Measurements from ENCODE around the gene SMAD2.

The SMAD2 gene

DNA sequence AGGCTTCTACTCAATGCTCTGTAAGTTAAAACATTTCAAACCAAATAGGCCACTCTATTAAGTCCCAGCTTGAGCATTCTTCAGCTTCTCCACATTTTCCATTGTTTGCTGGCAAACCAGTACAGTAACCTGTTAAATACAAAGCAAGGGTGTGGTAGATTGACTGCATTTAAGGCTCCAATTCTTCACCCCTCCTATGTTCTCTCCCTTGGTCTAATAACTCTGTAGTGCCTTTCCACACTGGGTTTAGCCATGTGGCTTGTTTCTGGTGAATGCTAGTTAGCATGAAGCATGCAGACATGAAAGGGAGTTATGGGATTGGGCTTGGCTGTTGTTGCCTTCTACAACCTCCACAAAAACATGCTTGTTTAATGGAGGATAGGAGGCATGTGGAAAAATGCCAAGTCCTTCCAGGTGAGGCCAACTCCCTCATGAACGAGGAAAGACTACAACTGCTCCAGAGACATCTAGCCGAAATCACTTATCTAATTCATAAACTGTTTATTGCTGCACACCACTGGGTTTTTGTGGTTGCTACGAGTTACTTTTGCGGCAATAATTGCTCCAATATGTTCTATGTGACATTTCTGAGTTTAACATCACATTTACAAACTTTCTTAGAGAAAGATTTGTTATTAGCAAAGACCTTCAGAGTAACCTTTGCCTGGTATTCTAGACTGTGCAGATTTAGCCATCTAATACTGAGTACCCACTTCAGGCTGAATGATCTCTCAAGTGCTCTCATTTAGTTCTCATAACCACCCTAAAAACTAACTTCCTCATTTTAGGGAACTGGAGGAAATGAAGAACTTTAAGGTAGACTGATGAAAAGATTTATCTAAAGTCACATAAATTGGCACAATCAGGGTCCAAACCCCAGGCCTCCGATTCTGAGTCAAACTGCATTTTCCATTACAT is 104.0 kb downstream of the SMAD2 start:
- no peaks in the 10 kb centered on the region; the same call in 1 of the 2 replicates for H3K4me1 ChIP-seq (ENCODE audit: control insufficient read depth, insufficient read depth, low read length)
- no peak for DNase-seq (ENCODE audit: low read depth, low spot score)
- H3K4me3 ChIP-seq (ENCODE audit: low read length) = no peak overlapping the region
- no peak overlapping the region for H3K27ac ChIP-seq (ENCODE audit: low read length)
- WGBS (ENCODE audit: insufficient coverage, insufficient read length) = no CpG with 5 or more reads among the region's 5 CpGs
- no peaks in the 10 kb centered on the region; the same call in 1 of the 2 replicates for H3K36me3 ChIP-seq (ENCODE audit: control insufficient read depth, insufficient read depth, low read length)
- H3K27me3 ChIP-seq (ENCODE audit: control insufficient read depth, insufficient read depth, low read length) = no peaks in the 10 kb centered on the region
- no peaks in the 10 kb centered on the region for H3K9me3 ChIP-seq (ENCODE audit: control insufficient read depth, insufficient read depth, low read length)

DNA sequence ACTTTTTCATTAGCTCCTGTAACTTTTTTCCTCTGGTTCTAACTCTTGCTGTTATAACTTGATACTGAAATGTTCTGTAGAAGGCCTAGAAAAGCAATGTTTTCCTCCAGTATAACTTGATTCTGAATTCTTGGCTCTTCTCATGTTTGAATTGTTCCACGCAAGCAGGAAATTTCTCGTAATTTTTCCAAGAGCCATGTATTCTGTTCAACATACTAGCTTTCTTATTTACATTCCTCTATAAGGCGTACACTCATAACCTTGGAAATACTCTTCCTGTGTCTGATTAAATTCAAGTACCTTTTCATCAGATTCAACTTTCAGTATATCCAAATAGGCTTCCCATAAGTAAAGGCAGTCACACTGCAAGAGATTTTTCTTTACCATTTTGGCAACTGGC is 109.1 kb downstream of the SMAD2 start:
- Histone ChIP-seq H3K4me1 (ENCODE audit: control insufficient read depth, insufficient read depth, low read length) (no peaks in the 10 kb centered on the region; the same call in 1 of the 2 replicates), H3K27ac (ENCODE audit: low read length) (no peak overlapping the region), H3K27me3 (ENCODE audit: control insufficient read depth, insufficient read depth, low read length) (no peaks in the 10 kb centered on the region), H3K9me3 (ENCODE audit: control insufficient read depth, insufficient read depth, low read length) (no peaks in the 10 kb centered on the region), H3K36me3 (ENCODE audit: control insufficient read depth, insufficient read depth, low read length) (no peaks in the 10 kb centered on the region), H3K4me3 (ENCODE audit: low read length) (no peak overlapping the region)
- no peak for DNase-seq (ENCODE audit: low read depth, low spot score)
- WGBS (ENCODE audit: insufficient coverage, insufficient read length) = no CpG with 5 or more reads among the region's 3 CpGs

DNA sequence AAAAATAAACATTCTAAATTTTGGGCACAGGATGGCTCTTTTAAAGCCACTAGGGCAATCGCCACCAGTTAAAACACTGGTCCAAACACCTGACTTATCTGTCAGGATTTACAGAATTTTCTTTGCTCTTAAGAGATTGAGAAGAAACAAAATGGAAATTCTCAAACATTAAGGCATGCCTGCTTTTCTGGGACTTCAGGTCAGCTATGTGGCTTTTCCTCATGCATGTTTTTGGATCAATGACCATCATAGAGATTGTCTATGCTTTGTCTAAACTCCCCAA is 112.7 kb downstream of the SMAD2 start:
- peak overlapping the region; percentile 90 for H3K27ac ChIP-seq (ENCODE audit: low read length)
- no peaks in the 10 kb centered on the region for H3K9me3 ChIP-seq (ENCODE audit: control insufficient read depth, insufficient read depth, low read length)
- no peak for DNase-seq (ENCODE audit: low read depth, low spot score)
- no peaks in the 10 kb centered on the region for H3K27me3 ChIP-seq (ENCODE audit: control insufficient read depth, insufficient read depth, low read length)
- no CpG with 5 or more reads among the region's 1 CpG for WGBS (ENCODE audit: insufficient coverage, insufficient read length)
- H3K4me3 ChIP-seq (ENCODE audit: low read length) = no peak overlapping the region
- no peaks in the 10 kb centered on the region for H3K36me3 ChIP-seq (ENCODE audit: control insufficient read depth, insufficient read depth, low read length)
- H3K4me1 ChIP-seq (ENCODE audit: control insufficient read depth, insufficient read depth, low read length) = peaks cover 4% of the 10 kb centered on the region; the same call in 1 of the 2 replicates

DNA sequence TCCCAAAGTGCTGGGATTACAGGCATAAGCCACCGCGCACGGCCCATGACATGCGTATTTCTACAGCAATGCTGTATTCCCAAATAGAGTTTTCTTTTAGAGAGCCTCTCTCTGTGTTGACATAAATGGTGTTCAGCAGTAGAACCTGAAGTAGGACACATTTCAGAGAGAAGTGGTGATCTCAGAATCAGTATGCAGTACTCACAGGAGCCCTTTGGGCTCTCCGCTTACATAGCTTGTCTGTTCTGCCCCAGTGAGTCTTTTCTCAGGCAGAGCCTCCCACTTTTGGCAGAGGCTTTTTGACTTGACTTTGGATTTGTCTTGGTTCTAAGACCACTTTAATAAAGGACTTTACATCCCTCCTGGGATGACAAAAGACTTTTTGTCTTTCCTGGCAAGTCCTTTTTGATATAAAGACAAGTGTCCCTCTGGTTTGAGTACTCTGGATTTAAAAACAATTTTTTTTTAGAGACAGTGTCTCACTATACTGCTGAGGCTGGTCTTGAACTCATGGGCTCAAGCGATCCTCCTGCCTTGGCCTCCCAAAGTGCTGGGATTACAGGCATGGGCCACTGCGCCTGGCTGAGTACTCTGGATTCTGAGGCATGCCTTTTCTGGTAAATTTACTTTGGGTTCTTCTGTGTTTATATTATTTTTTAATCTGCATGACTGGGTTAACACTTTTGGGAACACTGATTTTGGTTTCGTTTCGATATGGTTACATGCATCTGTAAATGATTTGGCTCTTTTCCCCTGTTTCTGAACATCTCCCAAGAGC is 113.3 kb downstream of the SMAD2 start:
- no peak overlapping the region for H3K4me3 ChIP-seq (ENCODE audit: low read length)
- peak overlapping the region; percentile 90 for H3K27ac ChIP-seq (ENCODE audit: low read length)
- H3K27me3 ChIP-seq (ENCODE audit: control insufficient read depth, insufficient read depth, low read length) = no peaks in the 10 kb centered on the region
- WGBS (ENCODE audit: insufficient coverage, insufficient read length) = no CpG with 5 or more reads among the region's 9 CpGs
- no peaks in the 10 kb centered on the region for H3K9me3 ChIP-seq (ENCODE audit: control insufficient read depth, insufficient read depth, low read length)
- DNase-seq (ENCODE audit: low read depth, low spot score) = no peak
- H3K36me3 ChIP-seq (ENCODE audit: control insufficient read depth, insufficient read depth, low read length) = no peaks in the 10 kb centered on the region
- H3K4me1 ChIP-seq (ENCODE audit: control insufficient read depth, insufficient read depth, low read length) = peaks cover 4% of the 10 kb centered on the region; the same call in 1 of the 2 replicates

DNA sequence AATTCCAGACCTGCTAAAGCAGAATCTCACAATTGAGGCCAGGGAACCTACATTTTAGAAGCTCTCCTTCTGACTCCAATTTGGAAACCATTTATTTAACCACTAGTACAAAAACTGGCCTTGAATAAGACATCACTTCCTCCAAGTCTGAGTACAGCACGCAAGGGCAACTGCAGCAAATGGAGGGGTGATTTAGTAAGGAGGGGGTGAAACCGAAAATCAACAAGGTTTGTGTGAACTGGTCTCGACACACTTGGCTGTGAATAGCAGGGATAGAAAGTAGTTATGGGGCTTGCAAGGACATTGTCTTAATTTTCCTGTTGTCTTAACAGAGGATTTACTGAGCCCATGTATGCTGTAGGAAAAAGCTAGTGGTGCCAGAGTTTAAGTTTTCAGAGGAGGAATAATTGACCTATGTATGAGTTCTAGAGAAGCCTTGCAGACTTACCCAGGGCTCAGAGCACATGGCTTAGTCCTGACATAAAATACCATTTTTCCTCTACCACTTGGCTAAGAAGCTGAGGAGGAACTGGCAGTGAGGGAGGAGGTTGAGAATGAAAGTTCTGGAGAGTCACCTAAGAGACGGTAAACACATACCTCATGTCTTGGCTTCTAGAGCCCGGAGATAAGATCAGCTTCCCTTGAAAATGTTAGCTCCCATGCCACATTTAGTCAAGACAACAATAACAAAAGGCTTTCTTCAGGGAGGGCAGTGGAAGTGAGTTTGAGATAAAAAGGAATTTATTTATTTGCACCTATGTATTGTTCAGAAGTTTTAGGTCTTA is 114.8 kb downstream of the SMAD2 start:
- Histone ChIP-seq H3K4me1 (ENCODE audit: control insufficient read depth, insufficient read depth, low read length) (peaks cover 4% of the 10 kb centered on the region; the same call in 1 of the 2 replicates), H3K27ac (ENCODE audit: low read length) (no peak overlapping the region), H3K36me3 (ENCODE audit: control insufficient read depth, insufficient read depth, low read length) (no peaks in the 10 kb centered on the region), H3K9me3 (ENCODE audit: control insufficient read depth, insufficient read depth, low read length) (no peaks in the 10 kb centered on the region), H3K27me3 (ENCODE audit: control insufficient read depth, insufficient read depth, low read length) (no peaks in the 10 kb centered on the region), H3K4me3 (ENCODE audit: low read length) (no peak overlapping the region)
- no peak for DNase-seq (ENCODE audit: low read depth, low spot score)
- WGBS (ENCODE audit: insufficient coverage, insufficient read length) = no CpG with 5 or more reads among the region's 5 CpGs

DNA sequence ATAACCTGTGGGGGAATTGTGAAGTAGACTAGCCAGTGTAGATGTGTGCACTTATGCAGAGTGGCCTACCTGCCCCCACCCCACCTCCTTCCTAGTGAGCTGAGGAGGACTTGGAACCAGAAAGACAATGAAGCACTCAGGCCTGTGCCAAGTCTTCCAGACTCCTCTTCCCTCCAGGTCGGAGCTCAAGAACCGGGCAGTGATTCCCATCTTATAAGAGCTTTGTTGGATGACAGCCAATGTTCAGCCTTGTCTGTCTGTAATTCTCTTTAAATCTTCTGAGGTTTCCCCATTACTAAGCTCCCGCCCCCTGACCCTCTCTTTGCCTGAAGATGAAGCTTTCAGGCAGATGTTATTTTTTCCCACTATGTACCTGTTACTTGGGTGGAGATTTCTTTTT is 121.0 kb downstream of the SMAD2 start:
- Histone ChIP-seq H3K36me3 (ENCODE audit: control insufficient read depth, insufficient read depth, low read length) (no peaks in the 10 kb centered on the region), H3K27ac (ENCODE audit: low read length) (no peak overlapping the region), H3K9me3 (ENCODE audit: control insufficient read depth, insufficient read depth, low read length) (no peaks in the 10 kb centered on the region), H3K4me1 (ENCODE audit: control insufficient read depth, insufficient read depth, low read length) (no peaks in the 10 kb centered on the region), H3K27me3 (ENCODE audit: control insufficient read depth, insufficient read depth, low read length) (no peaks in the 10 kb centered on the region), H3K4me3 (ENCODE audit: low read length) (no peak overlapping the region)
- no peak for DNase-seq (ENCODE audit: low read depth, low spot score)
- WGBS (ENCODE audit: insufficient coverage, insufficient read length) = no CpG with 5 or more reads among the region's 3 CpGs

DNA sequence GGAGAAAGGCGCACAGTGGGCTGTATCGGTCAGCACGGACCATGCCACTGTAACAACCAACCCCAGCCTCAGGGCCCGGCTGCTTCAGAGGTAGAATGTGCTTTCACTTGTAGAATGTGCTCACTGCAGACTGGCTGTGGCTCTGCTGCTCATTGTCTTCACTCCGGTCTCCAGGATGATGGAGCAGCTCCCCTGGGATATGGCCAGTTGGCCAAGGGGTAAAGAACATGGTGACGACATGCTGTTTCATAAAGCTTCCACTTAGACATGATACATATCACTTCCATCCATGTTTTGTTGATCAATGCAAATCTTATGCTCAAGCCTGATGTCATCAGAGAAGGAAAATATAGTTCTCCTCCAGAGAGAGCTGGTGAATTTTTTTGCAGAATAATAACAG is 127.7 kb downstream of the SMAD2 start:
- H3K4me1 ChIP-seq (ENCODE audit: control insufficient read depth, insufficient read depth, low read length) = peaks cover 3% of the 10 kb centered on the region
- no peaks in the 10 kb centered on the region for H3K9me3 ChIP-seq (ENCODE audit: control insufficient read depth, insufficient read depth, low read length)
- H3K36me3 ChIP-seq (ENCODE audit: control insufficient read depth, insufficient read depth, low read length) = 0 out of 2 replicates have a peak, but pooled peaks cover 2% of the 10 kb centered on the region
- no peak for DNase-seq (ENCODE audit: low read depth, low spot score)
- H3K27ac ChIP-seq (ENCODE audit: low read length) = no peak overlapping the region
- H3K27me3 ChIP-seq (ENCODE audit: control insufficient read depth, insufficient read depth, low read length) = no peaks in the 10 kb centered on the region
- no CpG with 5 or more reads among the region's 6 CpGs for WGBS (ENCODE audit: insufficient coverage, insufficient read length)
- H3K4me3 ChIP-seq (ENCODE audit: low read length) = no peak overlapping the region

DNA sequence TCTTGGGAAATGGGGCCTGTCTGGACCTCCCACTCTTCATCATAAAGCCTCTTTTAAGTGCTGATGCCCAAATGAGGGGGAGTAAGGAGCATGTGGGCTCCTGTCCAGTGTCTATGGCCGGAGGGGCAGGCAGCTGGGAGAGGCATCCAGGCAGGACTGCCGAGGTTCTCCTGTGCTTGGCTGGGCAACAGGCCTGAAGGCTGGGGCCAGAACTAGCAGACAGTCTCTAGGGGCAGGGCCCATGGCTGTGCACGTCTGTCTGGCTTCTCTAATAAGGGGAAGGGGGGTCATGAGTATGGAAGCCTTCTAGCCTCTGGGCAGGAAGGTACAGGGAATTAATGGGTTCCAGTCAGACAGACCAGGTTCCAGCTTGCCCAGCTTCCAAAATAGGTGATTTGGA is 128.6 kb downstream of the SMAD2 start:
- DNase-seq (ENCODE audit: low read depth, low spot score) = no peak
- WGBS (ENCODE audit: insufficient coverage, insufficient read length) = no CpG with 5 or more reads among the region's 3 CpGs
- H3K36me3 ChIP-seq (ENCODE audit: control insufficient read depth, insufficient read depth, low read length) = 0 out of 2 replicates have a peak, but pooled peaks cover 2% of the 10 kb centered on the region
- H3K27ac ChIP-seq (ENCODE audit: low read length) = no peak overlapping the region
- H3K4me1 ChIP-seq (ENCODE audit: control insufficient read depth, insufficient read depth, low read length) = peaks cover 3% of the 10 kb centered on the region
- no peaks in the 10 kb centered on the region for H3K9me3 ChIP-seq (ENCODE audit: control insufficient read depth, insufficient read depth, low read length)
- H3K27me3 ChIP-seq (ENCODE audit: control insufficient read depth, insufficient read depth, low read length) = no peaks in the 10 kb centered on the region
- no peak overlapping the region for H3K4me3 ChIP-seq (ENCODE audit: low read length)

DNA sequence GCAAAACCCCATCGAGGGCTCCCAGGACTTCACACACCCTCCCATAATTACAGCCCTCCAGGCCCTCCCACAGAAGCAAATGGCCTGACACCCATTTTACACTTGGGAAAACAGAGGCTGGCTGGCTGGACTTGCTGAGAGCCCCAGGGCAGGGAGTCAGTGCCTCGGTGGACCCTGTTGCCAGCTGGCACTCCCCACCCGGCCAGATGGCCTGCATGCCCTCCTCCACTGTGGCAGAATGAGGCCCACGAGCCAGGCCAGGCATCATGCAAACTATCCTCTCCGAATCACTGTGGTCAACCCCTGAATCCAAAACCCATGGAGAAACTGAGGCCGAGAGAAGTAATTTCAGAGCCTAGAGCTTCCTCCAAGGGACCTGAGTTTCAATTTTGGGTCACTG is 129.7 kb downstream of the SMAD2 start:
- Histone ChIP-seq H3K4me1 (ENCODE audit: control insufficient read depth, insufficient read depth, low read length) (peaks cover 3% of the 10 kb centered on the region), H3K27me3 (ENCODE audit: control insufficient read depth, insufficient read depth, low read length) (no peaks in the 10 kb centered on the region), H3K36me3 (ENCODE audit: control insufficient read depth, insufficient read depth, low read length) (0 out of 2 replicates have a peak, but pooled peaks cover 2% of the 10 kb centered on the region), H3K9me3 (ENCODE audit: control insufficient read depth, insufficient read depth, low read length) (no peaks in the 10 kb centered on the region), H3K27ac (ENCODE audit: low read length) (no peak overlapping the region), H3K4me3 (ENCODE audit: low read length) (no peak overlapping the region)
- DNase-seq (ENCODE audit: low read depth, low spot score) = no peak
- WGBS (ENCODE audit: insufficient coverage, insufficient read length) = no CpG with 5 or more reads among the region's 6 CpGs

DNA sequence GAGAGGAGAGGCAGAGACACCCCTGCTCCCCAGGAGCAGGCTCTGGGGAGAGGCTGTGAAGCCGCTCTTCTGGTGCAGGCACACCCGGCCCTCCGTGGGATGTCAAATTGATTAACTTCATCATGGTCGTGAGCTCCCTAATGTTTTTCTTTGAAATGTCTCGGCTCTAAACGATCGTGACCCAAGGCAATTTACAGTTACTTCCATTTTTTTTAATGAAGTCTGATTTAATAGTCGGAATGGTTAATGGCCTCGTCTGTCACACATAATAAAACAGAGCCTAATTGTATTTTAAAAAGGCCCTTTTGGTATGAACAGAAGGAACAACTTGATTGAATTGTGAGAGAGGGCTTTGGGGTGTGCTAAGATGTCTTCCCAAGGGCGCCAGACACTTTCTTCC is 130.2 kb downstream of the SMAD2 start:
- no CpG with 5 or more reads among the region's 10 CpGs for WGBS (ENCODE audit: insufficient coverage, insufficient read length)
- Histone ChIP-seq H3K27ac (ENCODE audit: low read length) (no peak overlapping the region), H3K4me1 (ENCODE audit: control insufficient read depth, insufficient read depth, low read length) (peaks cover 3% of the 10 kb centered on the region), H3K9me3 (ENCODE audit: control insufficient read depth, insufficient read depth, low read length) (no peaks in the 10 kb centered on the region), H3K4me3 (ENCODE audit: low read length) (no peak overlapping the region), H3K27me3 (ENCODE audit: control insufficient read depth, insufficient read depth, low read length) (no peaks in the 10 kb centered on the region), H3K36me3 (ENCODE audit: control insufficient read depth, insufficient read depth, low read length) (0 out of 2 replicates have a peak, but pooled peaks cover 2% of the 10 kb centered on the region)
- DNase-seq (ENCODE audit: low read depth, low spot score) = no peak
